Measurements from ENCODE around the gene NGLY1. TPM values are rescaled to one million over a fixed set of nuclear protein-coding genes. Genes with fewer than 3 reads are reported as not detected.
A peak's percentile ranks its signal among the peaks of the same experiment; 100 is the strongest.

The NGLY1 gene
- total RNA-seq, 1 experiment from 2014 or later, result 27.0 TPM

DNA sequence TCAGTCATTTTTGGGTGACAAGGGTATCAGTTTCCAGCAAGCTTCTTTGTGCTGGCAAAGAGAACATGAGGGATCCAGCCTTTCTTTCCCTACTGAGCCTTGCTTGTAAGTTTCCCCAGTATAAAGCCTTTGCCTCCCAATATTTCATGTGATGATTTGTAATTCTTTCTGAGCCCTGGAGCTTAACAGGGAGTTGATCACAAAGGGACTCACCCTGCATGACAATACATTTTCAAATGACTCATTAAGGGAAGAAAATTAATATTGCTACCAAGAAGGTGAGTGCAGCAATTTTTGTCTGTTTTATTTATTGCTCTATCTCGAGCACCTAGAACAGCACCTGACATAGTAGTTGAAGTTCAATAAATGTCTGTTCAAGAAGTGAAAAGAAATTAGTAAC is 34.4 kb upstream of the NGLY1 start:
- Histone ChIP-seq H2BK12ac (ENCODE audit: insufficient read length, low read depth, low read length) (no peak overlapping the region), H4K8ac (replicated peaks; ENCODE audit: insufficient read length, low read depth, low read length) (no peak overlapping the region), H2AFZ (ENCODE audit: low read length) (no peak overlapping the region), H3K18ac (ENCODE audit: insufficient read length, low read depth, low read length) (no peak overlapping the region), H2BK5ac (ENCODE audit: insufficient read length, low read length) (no peak overlapping the region), H3K27ac (ENCODE audit: insufficient read length, low read depth, low read length) (no peak overlapping the region), H3K27me3 (ENCODE audit: insufficient read depth, low read length) (no peaks in the 10 kb centered on the region), H3K23me2 (ENCODE audit: insufficient read length, low read depth, low read length, poor library complexity, severe bottlenecking) (no peaks in the 10 kb centered on the region), H3K56ac (ENCODE audit: insufficient read length, low read depth, low read length) (no peak overlapping the region), H3K4me1 (ENCODE audit: insufficient read depth, low read length) (peaks cover 5% of the 10 kb centered on the region; the same call in 1 of the 2 replicates), H4K91ac (ENCODE audit: insufficient read length, low read depth, low read length) (no peak overlapping the region), H4K5ac (ENCODE audit: insufficient read length, low read depth, low read length) (no peak overlapping the region), H3K23ac (ENCODE audit: insufficient read length, low read depth, low read length) (no peak overlapping the region), H3K79me2 (ENCODE audit: insufficient read depth, low read length) (no peaks in the 10 kb centered on the region), H4K20me1 (ENCODE audit: control insufficient read depth, insufficient read depth, insufficient read length) (no peaks in the 10 kb centered on the region), H3K9ac (ENCODE audit: extremely low read depth, insufficient read length, low read length) (no peak overlapping the region), H3K4me2 (ENCODE audit: insufficient read depth, insufficient read length, low read length) (no peak overlapping the region), H3K9me3 (ENCODE audit: control insufficient read depth, low read depth, low read length) (no peaks in the 10 kb centered on the region), H3K79me1 (ENCODE audit: insufficient read depth, low read depth, low read length, poor library complexity, severe bottlenecking) (no peaks in the 10 kb centered on the region), H2BK120ac (ENCODE audit: low read depth, low read length, poor library complexity, severe bottlenecking) (no peak overlapping the region), H3K4ac (ENCODE audit: low read depth, low read length) (no peak overlapping the region), H2AK5ac (ENCODE audit: insufficient read length, low read length) (no peak overlapping the region), H2BK20ac (ENCODE audit: low read depth, low read length, poor library complexity, severe bottlenecking) (no peak overlapping the region), H3K14ac (ENCODE audit: insufficient read depth, low read length) (no peak overlapping the region), H3T11ph (ENCODE audit: low read length) (no peak overlapping the region), H2BK15ac (ENCODE audit: low read depth, low read length) (0 out of 2 replicates have a peak overlapping the region, but pooled peaks have one; percentile 3)
- no peak overlapping the region for H3K27ac Mint-ChIP-seq
- H3K4me3 Mint-ChIP-seq, result no peak overlapping the region
- peaks cover 0 to 9% of the 10 kb centered on the region in 2 experiments; a peak in 4 of 5 replicates for H3K9me3 Mint-ChIP-seq
- H3K36me3 Mint-ChIP-seq (ENCODE audit: insufficient read depth in 1 of 3, low read depth in 3 of 3), result peaks cover 0 to 4% (median 0%) of the 10 kb centered on the region in 3 experiments; a peak in 1 of 7 replicates
- no peak for DNase-seq
- H3K27me3 Mint-ChIP-seq (ENCODE audit: low read depth), result no peaks in the 10 kb centered on the region
- WGBS (ENCODE audit: extremely low coverage, insufficient read length, low lambda C conversion rate), result no CpG with 5 or more reads among the region's 1 CpG
- TF ChIP-seq CTCF (conservative IDR thresholded peaks at IDR 0.05), result no peak
- H3K4me1 Mint-ChIP-seq, result peaks cover 14 to 21% of the 10 kb centered on the region in 2 experiments
